Left forelimb (tissue), 1 donor: ENCODE results near the gene TTC3.
"Not testable (repeated sequence)": the region's sequence is repeated elsewhere in the genome, so short reads cannot be mapped to it uniquely, and the experiment has no call there.

Experiments used
- DNase-seq: peaks from one replicate; pipeline ENCODE4 v3.0.0-alpha.2; 2018; ENCODE audit warnings: low spot score

TTC3 gene

GRCh38 chr21:37093977-37094376 lies 20.9 kb downstream of the TTC3 start:
- no peak for DNase-seq

GRCh38 chr21:37095821-37096220 lies 22.8 kb downstream of the TTC3 start:
- no peak for DNase-seq

- no peak for DNase-seq
These were observed 25.7 kb downstream of the TTC3 start for GRCh38 chr21:37098751-37099150.

GRCh38 chr21:37100316-37100715 lies 27.3 kb downstream of the TTC3 start:
- no peak for DNase-seq

GRCh38 chr21:37101384-37101783 lies 28.3 kb downstream of the TTC3 start:
- no peak for DNase-seq

- not testable (repeated sequence) for DNase-seq
These were observed 29.7 kb downstream of the TTC3 start for GRCh38 chr21:37102746-37103145.

- DNase-seq: no peak
These were observed 33.9 kb downstream of the TTC3 start for GRCh38 chr21:37106998-37107397.

GRCh38 chr21:37111029-37111428 lies 38.0 kb downstream of the TTC3 start:
- not testable (repeated sequence) for DNase-seq

GRCh38 chr21:37114301-37114700 lies 41.2 kb downstream of the TTC3 start:
- not testable (repeated sequence) for DNase-seq

- not testable (repeated sequence) for DNase-seq
These were observed 43.4 kb downstream of the TTC3 start for GRCh38 chr21:37116459-37116858.

GRCh38 chr21:37117204-37117603 lies 44.1 kb downstream of the TTC3 start:
- DNase-seq: no peak

GRCh38 chr21:37118187-37118826 lies 45.3 kb downstream of the TTC3 start:
- no peak for DNase-seq

GRCh38 chr21:37119421-37120218 lies 46.6 kb downstream of the TTC3 start:
- DNase-seq: no peak

GRCh38 chr21:37128076-37128475 lies 55.0 kb downstream of the TTC3 start:
- no peak for DNase-seq

- no peak for DNase-seq
These were observed 57.9 kb downstream of the TTC3 start for GRCh38 chr21:37130971-37131370.

GRCh38 chr21:37136261-37136660 lies 63.2 kb downstream of the TTC3 start:
- DNase-seq: no peak

- no peak for DNase-seq
These were observed 63.7 kb downstream of the TTC3 start for GRCh38 chr21:37136744-37137143.

GRCh38 chr21:37139154-37139553 lies 66.1 kb downstream of the TTC3 start:
- no peak for DNase-seq

GRCh38 chr21:37139902-37140301 lies 66.8 kb downstream of the TTC3 start:
- DNase-seq: no peak

- not testable (repeated sequence) for DNase-seq
These were observed 70.3 kb downstream of the TTC3 start for GRCh38 chr21:37143392-37143791.

GRCh38 chr21:37145635-37146111 lies 72.6 kb downstream of the TTC3 start:
- DNase-seq: no peak

GRCh38 chr21:37146320-37147235 lies 73.5 kb downstream of the TTC3 start:
- no peak for DNase-seq
